Stimulated activated naive B cell treated with anti-CD40 and anti-IgM and Interleukin-4, amounts not matched to agents 10 μg/mL and 1 μg/mL and 100 μg/mL, for 72 hours (primary cell): ENCODE data around the gene PDCD4.
A peak's percentile ranks its signal among the peaks of the same experiment; 100 is the strongest.

ENCODE experiments used
- ATAC-seq, 2 donors: fragments of 150-1000 bp; cut with Tn5 transposase; replicated peaks; 2 replicates each; pipeline ENCODE4 v1.10.0; 2021; ENCODE audit warnings: moderate library complexity in 1 of 2
- DNase-seq: peaks from one replicate; pipeline ENCODE4 v3.0.0; 2021
- H3K27ac Mint-ChIP-seq: one replicate; pipeline ENCODE4 v1.8.0; 2022; ENCODE audit warnings: mild to moderate bottlenecking, mixed read lengths
- H3K27me3 Mint-ChIP-seq, 2 donors: one replicate each; pipeline ENCODE4 v1.8.0; 2022; ENCODE audit warnings: mixed read lengths in 2 of 2
- H3K36me3 Mint-ChIP-seq, 2 donors: one replicate each; pipeline ENCODE4 v1.8.0; 2022; ENCODE audit warnings: mixed read lengths in 2 of 2, mild to moderate bottlenecking in 1 of 2
- H3K4me1 Mint-ChIP-seq, 2 donors: one replicate each; pipeline ENCODE4 v1.8.0; 2022; ENCODE audit warnings: mixed read lengths in 2 of 2, mild to moderate bottlenecking in 1 of 2
- H3K4me3 Mint-ChIP-seq, 2 donors: one replicate each; pipeline ENCODE4 v1.8.0; 2022; ENCODE audit warnings: mild to moderate bottlenecking in 2 of 2, mixed read lengths in 2 of 2, moderate library complexity in 1 of 2
- H3K9me3 Mint-ChIP-seq, 2 donors: one replicate each; pipeline ENCODE4 v1.8.0; 2022; ENCODE audit warnings: mixed read lengths in 2 of 2, mild to moderate bottlenecking in 1 of 2

The PDCD4 gene

DNA sequence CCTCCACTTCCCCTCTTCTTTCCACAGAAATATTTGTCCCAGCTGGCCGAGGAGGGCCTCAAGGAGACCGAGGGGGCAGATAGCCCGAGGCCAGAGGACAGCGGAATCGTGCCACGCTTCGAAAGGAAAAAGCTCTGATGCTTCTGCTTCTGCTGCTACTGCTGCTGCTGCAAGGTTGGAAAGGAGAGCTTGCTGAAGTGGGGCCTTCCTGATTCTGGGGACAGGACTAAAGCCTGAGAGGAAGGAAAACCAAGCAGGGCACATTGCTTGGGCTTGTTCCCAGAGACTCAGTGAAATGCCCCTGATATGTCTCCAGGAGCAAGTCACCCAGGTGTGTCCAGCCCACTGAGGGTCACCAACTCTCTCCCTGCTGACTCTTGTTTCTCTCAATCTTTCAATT is 35.9 kb upstream of the PDCD4 start:
- ATAC-seq (no peak), DNase-seq (no peak)
- Mint-ChIP-seq H3K9me3 (no peaks in the 10 kb centered on the region), H3K4me1 (peaks cover 31 to 46% of the 10 kb centered on the region in 2 donors), H3K27me3 (no peaks in the 10 kb centered on the region), H3K4me3 (no peak overlapping the region), H3K27ac (peak overlapping the region; percentile 81), H3K36me3 (no peaks in the 10 kb centered on the region)

GRCh38 chr10:110836706-110837105 is 35.0 kb upstream of the PDCD4 start:
- ATAC-seq (no peak), DNase-seq (no peak)
- H3K27ac Mint-ChIP-seq, result no peak overlapping the region
- H3K36me3 Mint-ChIP-seq, result no peaks in the 10 kb centered on the region
- H3K9me3 Mint-ChIP-seq, result no peaks in the 10 kb centered on the region
- H3K27me3 Mint-ChIP-seq, result no peaks in the 10 kb centered on the region
- peaks cover 31 to 48% of the 10 kb centered on the region in 2 donors for H3K4me1 Mint-ChIP-seq
- H3K4me3 Mint-ChIP-seq, result no peak overlapping the region

GRCh38 chr10:110837418-110838171 is 34.1 kb upstream of the PDCD4 start:
- no peaks in the 10 kb centered on the region for H3K9me3 Mint-ChIP-seq
- H3K4me1 Mint-ChIP-seq, result peaks cover 40 to 57% of the 10 kb centered on the region in 2 donors
- ATAC-seq (no peak), DNase-seq (no peak)
- H3K4me3 Mint-ChIP-seq, result no peak overlapping the region
- H3K27me3 Mint-ChIP-seq, result no peaks in the 10 kb centered on the region
- H3K27ac Mint-ChIP-seq, result peak overlapping the region; percentile 2
- H3K36me3 Mint-ChIP-seq, result no peaks in the 10 kb centered on the region

DNA sequence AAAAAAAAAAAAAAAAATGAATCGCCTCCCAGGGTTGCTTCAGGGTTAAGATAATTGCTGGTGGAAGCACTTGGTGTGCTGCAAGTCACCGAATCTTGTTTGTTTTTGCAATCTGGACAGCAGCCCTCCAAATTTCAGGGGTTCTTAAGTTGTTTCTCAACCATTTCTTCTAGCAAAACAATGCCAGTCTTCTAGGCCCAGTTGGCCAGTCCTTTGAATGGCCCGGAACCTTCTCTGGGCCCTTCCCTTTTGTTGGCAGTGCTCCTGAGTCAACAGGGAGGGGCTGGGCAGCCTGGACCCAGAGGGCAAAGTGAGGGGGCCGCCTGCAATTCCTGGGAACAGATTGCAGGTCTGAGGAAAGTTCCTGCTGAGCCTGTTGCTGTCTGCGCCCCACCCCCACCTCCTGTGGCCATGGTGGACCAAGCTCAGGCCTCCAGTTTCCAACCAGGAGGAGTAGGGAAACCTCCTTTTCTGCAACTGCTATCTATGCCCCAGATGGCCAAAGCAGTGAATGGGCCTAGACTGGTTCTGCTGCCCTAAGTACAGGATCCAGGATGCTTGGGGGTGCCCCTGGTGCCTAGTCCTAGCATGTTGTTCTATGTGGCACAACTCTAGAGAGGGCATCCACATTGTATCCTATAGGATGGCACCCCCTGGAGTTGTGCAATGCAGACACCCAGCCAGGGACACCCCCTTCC is 31.4 kb upstream of the PDCD4 start:
- Mint-ChIP-seq H3K36me3 (peaks cover 0 to 4% of the 10 kb centered on the region in 2 donors), H3K4me3 (no peak overlapping the region), H3K4me1 (peaks cover 62 to 71% of the 10 kb centered on the region in 2 donors), H3K27me3 (no peaks in the 10 kb centered on the region), H3K9me3 (peaks cover 0 to 2% of the 10 kb centered on the region in 2 donors), H3K27ac (peak overlapping the region; percentile 32)
- DNase-seq (no peak), ATAC-seq (no peak)

- H3K9me3 Mint-ChIP-seq, result peaks cover 0 to 2% of the 10 kb centered on the region in 2 donors
- H3K36me3 Mint-ChIP-seq, result peaks cover 0 to 4% of the 10 kb centered on the region in 2 donors
- H3K4me1 Mint-ChIP-seq, result peaks cover 62 to 71% of the 10 kb centered on the region in 2 donors
- DNase-seq, result no peak
- H3K27me3 Mint-ChIP-seq, result no peaks in the 10 kb centered on the region
- H3K4me3 Mint-ChIP-seq, result no peak overlapping the region
- peak overlapping the region; percentile 97 for H3K27ac Mint-ChIP-seq
- no peak for ATAC-seq
Measured at GRCh38 chr10:110840923-110841428, 30.8 kb upstream of the PDCD4 start.

GRCh38 chr10:110841767-110842267 is 29.9 kb upstream of the PDCD4 start:
- H3K27ac Mint-ChIP-seq, result peak overlapping the region; percentile 97
- peak overlapping the region; percentile 73 for H3K4me3 Mint-ChIP-seq
- peaks cover 66 to 72% of the 10 kb centered on the region in 2 donors for H3K4me1 Mint-ChIP-seq
- peak; percentile 85 to 87 for ATAC-seq
- peak; percentile 78 for DNase-seq
- H3K9me3 Mint-ChIP-seq, result peaks cover 0 to 2% of the 10 kb centered on the region in 2 donors
- H3K36me3 Mint-ChIP-seq, result peaks cover 0 to 4% of the 10 kb centered on the region in 2 donors
- no peaks in the 10 kb centered on the region for H3K27me3 Mint-ChIP-seq

DNA sequence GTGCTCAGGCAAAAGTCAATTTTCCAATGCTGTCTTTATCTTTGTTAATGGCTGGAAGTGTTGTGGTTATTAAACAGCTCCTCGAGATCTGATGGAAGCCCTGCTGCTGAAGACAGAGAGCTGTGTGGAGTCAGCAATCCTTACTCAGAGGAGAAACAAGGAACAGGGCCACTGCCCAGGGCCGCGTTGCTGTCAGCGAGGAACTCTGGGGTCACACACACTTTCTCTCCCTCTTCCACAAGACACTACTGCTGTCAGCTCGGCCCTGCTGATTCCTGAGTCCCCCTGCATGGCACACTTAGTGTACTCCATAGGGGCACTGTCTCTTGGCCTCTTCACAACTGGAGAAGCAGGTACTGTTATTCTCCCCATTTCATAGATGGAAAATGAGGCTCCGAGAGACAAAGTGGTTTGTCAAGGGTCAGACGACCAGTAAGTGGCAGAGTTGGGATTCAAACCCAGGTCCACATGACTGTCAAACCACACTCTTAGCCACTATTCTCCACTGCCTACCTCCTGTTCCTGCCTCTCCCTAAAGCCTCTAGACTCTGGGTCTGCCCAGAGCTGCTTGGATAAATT is 29.3 kb upstream of the PDCD4 start:
- peaks cover 69 to 72% of the 10 kb centered on the region in 2 donors for H3K4me1 Mint-ChIP-seq
- H3K4me3 Mint-ChIP-seq, result peak overlapping the region; percentile 73

DNA sequence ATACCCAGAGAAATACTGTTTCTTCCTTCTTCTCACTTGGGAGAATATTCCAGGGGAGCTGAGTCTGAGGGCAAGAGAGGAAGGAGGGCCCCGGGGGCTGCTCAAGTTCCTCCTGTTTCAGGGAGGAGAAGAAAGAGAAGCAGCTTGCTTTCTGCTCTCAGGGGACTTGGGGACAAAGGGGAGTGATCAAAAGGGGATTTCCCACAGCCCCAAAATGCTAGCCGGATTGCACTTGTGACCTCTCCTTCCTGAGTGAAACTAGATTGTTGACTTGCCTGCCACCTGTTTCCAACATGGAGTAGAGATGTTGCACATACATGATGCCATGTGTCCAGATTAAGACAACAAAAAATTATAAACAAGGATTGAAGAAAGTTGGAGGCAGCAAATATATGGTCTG is 28.7 kb upstream of the PDCD4 start:
- peaks cover 69 to 74% of the 10 kb centered on the region in 2 donors for H3K4me1 Mint-ChIP-seq
- peak overlapping the region; percentile 97 for H3K27ac Mint-ChIP-seq
- peaks cover 0 to 4% of the 10 kb centered on the region in 2 donors for H3K36me3 Mint-ChIP-seq
- peaks cover 0 to 2% of the 10 kb centered on the region in 2 donors for H3K9me3 Mint-ChIP-seq
- DNase-seq, result peak; percentile 86
- H3K4me3 Mint-ChIP-seq, result peak overlapping the region; percentile 73
- H3K27me3 Mint-ChIP-seq, result no peaks in the 10 kb centered on the region
- ATAC-seq, result peak; percentile 79

More for the DNA sequence above, 29.3 kb upstream of the PDCD4 start:
- DNase-seq (no peak), ATAC-seq (peak; percentile 13 to 20)
- Mint-ChIP-seq H3K9me3 (peaks cover 0 to 2% of the 10 kb centered on the region in 2 donors), H3K27ac (peak overlapping the region; percentile 97), H3K27me3 (no peaks in the 10 kb centered on the region), H3K36me3 (peaks cover 0 to 4% of the 10 kb centered on the region in 2 donors)

DNA sequence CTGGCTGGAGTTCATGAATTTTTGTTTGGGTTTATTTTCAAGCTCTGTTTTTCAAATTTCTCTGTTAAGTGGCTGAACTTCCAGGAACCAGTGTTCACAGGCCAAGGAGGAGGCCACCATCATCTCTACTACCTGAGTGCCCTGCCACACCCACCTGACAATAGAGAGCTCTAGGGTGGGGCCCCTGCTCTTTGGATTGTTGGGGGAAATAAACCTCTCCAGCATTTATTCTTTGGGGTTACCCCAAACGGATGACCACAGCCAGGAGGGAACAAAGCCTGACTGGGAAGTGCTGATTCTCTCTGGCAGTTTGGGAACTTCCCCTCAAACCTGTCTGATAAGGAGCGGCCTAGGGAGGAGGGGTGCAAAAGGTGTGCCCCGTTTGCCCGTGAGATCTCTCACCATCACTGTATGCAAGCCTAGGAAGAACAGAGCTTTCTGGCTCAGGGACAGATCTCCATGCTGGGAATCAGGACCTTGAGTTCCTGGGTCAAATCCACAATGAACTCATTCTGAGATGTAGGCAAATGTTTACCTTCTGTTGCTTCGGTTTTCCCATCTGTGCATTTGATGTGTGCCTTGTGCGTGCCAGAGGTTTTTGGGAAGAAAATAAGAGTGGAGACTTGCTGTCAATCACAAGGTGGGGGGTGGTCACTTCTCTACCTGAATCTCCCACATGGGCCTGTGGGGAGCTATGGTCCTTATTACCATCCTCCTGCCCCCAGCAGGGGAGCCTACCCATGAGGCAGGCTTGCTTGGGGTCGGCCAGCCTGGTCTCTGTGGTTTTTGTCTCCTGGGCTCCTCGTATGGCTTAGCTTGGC is 27.7 kb upstream of the PDCD4 start:
- Mint-ChIP-seq H3K36me3 (peaks cover 0 to 4% of the 10 kb centered on the region in 2 donors), H3K27ac (peak overlapping the region; percentile 97), H3K4me3 (peak overlapping the region in 1 of 2 donors; percentile 47), H3K27me3 (no peaks in the 10 kb centered on the region), H3K4me1 (peaks cover 74 to 82% of the 10 kb centered on the region in 2 donors), H3K9me3 (peaks cover 0 to 2% of the 10 kb centered on the region in 2 donors)
- no peak for ATAC-seq
- no peak for DNase-seq

GRCh38 chr10:110844617-110844881 is 27.2 kb upstream of the PDCD4 start:
- Mint-ChIP-seq H3K27ac (peak overlapping the region; percentile 84), H3K4me1 (peaks cover 76 to 84% of the 10 kb centered on the region in 2 donors), H3K36me3 (peaks cover 0 to 4% of the 10 kb centered on the region in 2 donors), H3K4me3 (peak overlapping the region; percentile 22 to 47), H3K9me3 (peaks cover 0 to 2% of the 10 kb centered on the region in 2 donors), H3K27me3 (no peaks in the 10 kb centered on the region)
- ATAC-seq (no peak), DNase-seq (no peak)

DNA sequence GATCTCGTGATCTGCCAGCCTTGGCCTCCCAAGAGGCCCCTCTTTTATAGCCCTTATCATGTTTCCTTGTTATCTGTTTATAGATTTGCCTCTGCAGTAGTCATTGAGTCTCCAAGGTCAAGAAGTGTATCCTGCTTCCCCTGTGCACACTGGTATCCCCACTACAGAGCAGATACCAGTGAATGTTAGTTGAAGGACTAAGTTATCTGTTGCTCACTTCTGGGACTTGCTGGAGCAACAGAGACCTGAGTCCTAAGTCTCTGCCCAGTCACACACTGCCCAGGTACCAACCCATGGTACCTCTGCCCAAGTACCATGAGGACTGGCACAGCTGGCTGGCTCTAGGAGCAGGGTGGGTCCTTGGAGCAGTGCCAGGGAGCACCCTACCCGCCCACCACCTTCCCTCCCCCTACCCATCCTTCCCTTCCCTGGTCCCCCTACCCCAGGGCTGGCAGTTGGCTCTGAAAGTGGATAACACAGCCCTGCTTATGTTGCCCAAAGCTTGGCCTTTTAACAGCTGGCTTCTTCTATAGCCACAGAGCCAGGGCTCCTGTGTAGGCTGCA is 26.5 kb upstream of the PDCD4 start:
- Mint-ChIP-seq H3K4me3 (peak overlapping the region; percentile 13 to 47), H3K27ac (peak overlapping the region; percentile 84), H3K9me3 (peaks cover 0 to 2% of the 10 kb centered on the region in 2 donors), H3K4me1 (peaks cover 81 to 91% of the 10 kb centered on the region in 2 donors), H3K27me3 (no peaks in the 10 kb centered on the region), H3K36me3 (peaks cover 3 to 4% of the 10 kb centered on the region in 2 donors)
- no peak for ATAC-seq
- no peak for DNase-seq

DNA sequence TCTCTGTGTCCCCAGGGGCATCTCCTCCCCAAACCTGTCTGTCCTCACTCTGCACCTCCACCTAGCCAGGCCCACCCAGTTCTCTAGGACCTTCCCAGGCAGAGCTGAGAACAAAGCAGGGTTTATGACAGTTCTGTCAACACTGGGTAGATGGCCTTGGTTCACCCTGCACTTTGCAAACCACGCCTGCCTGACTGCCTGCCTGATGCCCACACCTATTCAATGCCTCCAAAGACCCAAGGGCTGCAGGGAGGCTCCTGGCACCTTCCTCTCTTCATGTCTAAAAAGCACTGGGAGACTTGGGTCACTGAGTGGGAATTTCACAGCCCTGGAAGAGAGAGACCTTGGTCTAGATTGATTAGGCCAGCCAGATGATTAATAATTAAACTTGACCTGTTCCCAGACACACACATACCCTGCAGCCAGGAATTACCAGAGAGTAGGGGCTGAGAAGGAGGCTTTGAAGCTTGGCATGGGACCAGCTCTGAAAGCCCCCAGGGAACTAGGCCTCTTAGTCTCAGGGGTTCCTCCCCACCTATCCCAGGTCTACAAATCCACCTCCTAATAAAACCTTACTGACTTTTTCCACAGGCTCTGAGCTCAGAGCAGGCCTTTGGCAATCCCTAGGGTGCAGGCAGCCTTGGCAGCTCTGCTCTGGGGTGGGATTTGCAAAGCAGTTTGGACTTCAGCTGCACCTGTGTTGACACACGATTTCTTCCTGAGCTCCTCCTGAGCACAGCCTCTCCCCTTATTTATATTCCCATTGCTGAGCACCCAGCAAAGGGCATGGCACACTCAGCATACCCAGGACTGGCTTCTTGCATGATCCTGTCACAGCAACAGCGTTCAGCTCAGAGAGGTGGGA is 25.7 kb upstream of the PDCD4 start:
- ATAC-seq (no peak), DNase-seq (no peak)
- no peaks in the 10 kb centered on the region for H3K27me3 Mint-ChIP-seq
- peaks cover 80 to 95% of the 10 kb centered on the region in 2 donors for H3K4me1 Mint-ChIP-seq
- peak overlapping the region; percentile 53 for H3K27ac Mint-ChIP-seq
- no peak overlapping the region for H3K4me3 Mint-ChIP-seq
- peaks cover 0 to 2% of the 10 kb centered on the region in 2 donors for H3K9me3 Mint-ChIP-seq
- peaks cover 3 to 4% of the 10 kb centered on the region in 2 donors for H3K36me3 Mint-ChIP-seq

DNA sequence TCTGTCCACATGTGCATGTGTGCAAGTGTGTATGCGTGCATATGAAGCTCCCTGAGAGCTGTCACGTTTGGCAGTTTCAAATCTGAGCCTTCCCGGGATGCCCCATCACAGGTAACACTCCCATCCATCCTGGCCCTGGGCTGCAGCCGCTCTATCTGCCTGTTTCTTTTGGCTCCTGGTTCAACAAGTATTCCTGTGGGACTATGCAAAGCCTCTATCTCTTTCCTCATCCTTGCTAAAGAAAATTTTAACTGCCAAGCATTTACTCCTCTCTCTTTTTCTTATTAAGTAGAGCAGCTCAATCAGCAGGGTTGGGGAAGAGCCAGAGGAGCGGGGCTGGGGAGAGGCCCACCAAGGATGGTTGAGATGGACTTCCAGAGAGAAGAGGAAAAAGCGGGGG is 24.4 kb upstream of the PDCD4 start:
- no peaks in the 10 kb centered on the region for H3K27me3 Mint-ChIP-seq
- no peak overlapping the region for H3K4me3 Mint-ChIP-seq
- no peak for ATAC-seq
- no peak overlapping the region for H3K27ac Mint-ChIP-seq
- H3K9me3 Mint-ChIP-seq, result peaks cover 0 to 2% of the 10 kb centered on the region in 2 donors
- H3K4me1 Mint-ChIP-seq, result peaks cover 76 to 91% of the 10 kb centered on the region in 2 donors
- peaks cover 3 to 4% of the 10 kb centered on the region in 2 donors for H3K36me3 Mint-ChIP-seq
- DNase-seq, result no peak
